ENCODE measurements around the gene GRAP2.
"Not testable (repeated sequence)": the region's sequence is repeated elsewhere in the genome, so short reads cannot be mapped to it uniquely, and the experiment has no call there.

GRAP2 gene

GRCh38 chr22:39947220-39948216 lies 46.6 kb downstream of the GRAP2 start:
- no peak for DNase-seq

GRCh38 chr22:39949964-39950737 lies 49.3 kb downstream of the GRAP2 start:
- no peak for DNase-seq

DNA sequence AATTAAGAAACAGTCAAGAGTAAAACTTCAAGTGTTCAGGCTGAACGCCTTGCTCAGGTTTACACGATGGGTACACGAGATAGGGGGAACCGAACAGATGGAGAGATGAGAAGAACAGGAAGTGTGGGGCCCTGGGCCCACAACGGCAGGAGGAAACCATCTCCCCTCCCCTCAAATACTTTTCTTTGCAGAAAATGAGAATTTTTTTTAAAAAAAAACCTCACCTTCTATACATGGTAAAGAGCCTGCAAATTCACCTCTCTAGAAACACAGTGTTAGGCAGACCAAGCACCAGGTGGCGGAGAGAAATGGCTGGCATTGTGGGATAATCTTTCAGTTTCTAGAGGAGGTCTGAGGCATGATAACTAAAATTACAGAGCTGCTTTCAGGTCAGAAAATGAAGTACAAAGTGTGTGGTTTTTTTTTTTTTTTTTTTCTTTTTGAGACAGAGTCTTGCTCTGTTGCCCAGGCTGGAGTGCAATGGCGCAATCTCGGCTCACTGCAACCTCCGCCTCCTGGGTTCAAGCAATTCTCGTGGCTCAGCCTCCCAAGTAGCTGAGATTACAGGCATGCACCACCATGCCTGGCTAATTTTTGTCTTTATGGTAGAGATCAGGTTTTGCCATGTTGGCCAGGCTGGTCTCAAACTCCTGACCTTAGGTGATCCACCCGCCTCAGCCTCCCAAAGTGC lies 50.9 kb downstream of the GRAP2 start:
- DNase-seq, result not testable (repeated sequence)

DNA sequence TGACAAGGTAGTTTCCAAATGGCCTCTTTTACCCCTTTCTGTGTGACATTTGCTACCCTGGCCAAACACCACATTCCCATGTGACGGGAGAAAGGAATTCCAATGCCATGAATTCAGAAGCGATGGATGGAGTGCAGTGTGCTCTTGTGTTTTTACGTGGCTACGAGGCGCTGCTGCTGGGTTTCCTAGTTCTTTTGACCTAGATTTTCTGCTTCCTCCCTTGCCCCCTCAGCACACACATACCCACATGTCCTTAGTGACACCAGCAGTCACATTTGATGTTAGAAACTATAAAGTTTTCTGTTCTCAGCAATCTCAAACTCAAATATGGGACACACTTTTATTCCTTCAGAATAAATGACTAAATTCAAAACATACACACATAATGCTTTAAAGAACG lies 51.5 kb downstream of the GRAP2 start:
- DNase-seq, result no peak

DNA sequence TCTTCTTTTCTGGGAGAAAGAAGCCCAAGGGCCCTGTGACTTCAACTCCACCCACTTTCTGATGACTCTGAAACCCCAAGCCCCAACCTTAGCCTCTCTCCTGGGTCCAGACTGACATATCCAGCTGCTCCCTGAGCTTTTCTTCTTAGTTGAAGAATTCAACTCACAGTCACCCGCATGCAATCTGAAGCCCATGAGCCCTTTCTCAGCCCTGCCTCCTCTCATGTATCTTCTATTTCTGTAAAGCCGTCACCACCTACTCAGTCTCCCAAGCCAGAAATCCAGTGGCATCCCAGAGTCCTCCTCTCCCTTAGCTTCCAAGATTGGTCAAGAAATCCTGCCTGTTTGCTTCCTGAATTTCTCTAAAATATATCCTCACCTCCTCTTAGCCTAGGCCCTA lies 52.2 kb downstream of the GRAP2 start:
- DNase-seq, result no peak

- DNase-seq, result no peak
Measured at GRCh38 chr22:39954584-39955055, 53.7 kb downstream of the GRAP2 start.

GRCh38 chr22:39955675-39956074 lies 54.8 kb downstream of the GRAP2 start:
- no peak for DNase-seq

GRCh38 chr22:39956932-39957664 lies 56.2 kb downstream of the GRAP2 start:
- DNase-seq, result no peak

GRCh38 chr22:39958009-39958711 lies 57.3 kb downstream of the GRAP2 start:
- DNase-seq, result no peak

- DNase-seq, result no peak
Measured at GRCh38 chr22:39958949-39959639, 58.2 kb downstream of the GRAP2 start.

GRCh38 chr22:39959640-39960447 lies 59.0 kb downstream of the GRAP2 start, which contains the start of gene TMA7B:
TSS of gene TMA7B (plus strand) at chr22:39960397. CDS start at chr22:39964375, 3,978 bp downstream.
- no peak for DNase-seq

- DNase-seq, result peak in 2 of 4 experiments; percentile 40
Measured at GRCh38 chr22:39960791-39961746, 60.2 kb downstream of the GRAP2 start.

DNA sequence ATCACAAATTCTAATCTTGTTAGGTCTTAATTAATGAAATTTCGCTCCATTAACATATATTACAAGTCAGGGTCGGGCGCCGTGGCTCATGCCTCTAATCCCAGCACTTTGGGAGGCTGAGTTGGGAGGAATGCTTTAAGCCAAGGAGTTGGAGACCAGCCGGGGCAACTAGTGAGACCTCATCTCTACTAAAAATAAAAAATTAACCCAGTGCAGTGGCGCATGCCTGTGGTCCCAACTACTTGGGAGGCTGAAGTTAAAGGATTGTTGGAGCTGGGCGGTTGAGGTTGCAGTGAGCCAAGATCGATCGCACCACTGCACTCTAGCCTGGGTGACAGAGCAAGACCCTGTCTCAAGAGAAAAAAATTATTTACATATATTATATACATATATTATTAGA lies 61.2 kb downstream of the GRAP2 start:
- no peak for DNase-seq

GRCh38 chr22:39965748-39966147 lies 64.9 kb downstream of the GRAP2 start:
- DNase-seq, result no peak

GRCh38 chr22:39966470-39966869 lies 65.6 kb downstream of the GRAP2 start:
- DNase-seq, result no peak

DNA sequence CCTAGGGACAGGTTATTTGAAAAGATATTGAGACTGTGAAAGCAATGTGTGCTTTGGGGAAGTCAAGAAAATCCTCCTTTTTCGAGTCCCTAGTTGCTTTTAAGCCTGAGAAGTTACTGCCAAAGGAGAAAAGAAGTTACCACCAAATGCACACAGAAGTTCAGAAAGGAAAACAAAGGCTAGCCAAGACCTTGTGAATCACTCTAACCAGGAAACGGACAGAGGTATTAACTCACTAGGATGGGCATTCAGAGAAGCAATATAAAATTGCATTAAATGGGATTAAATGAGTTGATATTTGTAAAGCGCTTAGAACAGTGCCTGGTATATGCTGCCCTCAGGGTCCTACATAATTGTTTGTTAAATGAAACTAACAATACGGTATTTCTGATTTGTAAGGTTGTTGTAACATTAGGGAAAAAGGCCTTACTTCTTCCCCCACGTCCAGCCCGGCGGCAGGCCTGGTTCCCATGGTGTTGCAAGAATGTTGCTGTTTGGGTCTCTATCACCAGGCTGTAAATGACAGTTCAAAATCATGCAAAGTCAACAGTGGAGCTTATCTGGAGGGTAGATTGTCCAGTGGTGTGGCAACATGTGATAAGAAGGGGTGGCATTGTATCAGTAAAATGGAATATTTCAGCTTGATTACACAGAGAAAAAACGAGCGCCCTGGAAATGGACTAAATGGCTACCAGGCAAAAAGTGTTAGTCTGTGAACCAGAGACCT lies 66.4 kb downstream of the GRAP2 start:
- no peak for DNase-seq

DNA sequence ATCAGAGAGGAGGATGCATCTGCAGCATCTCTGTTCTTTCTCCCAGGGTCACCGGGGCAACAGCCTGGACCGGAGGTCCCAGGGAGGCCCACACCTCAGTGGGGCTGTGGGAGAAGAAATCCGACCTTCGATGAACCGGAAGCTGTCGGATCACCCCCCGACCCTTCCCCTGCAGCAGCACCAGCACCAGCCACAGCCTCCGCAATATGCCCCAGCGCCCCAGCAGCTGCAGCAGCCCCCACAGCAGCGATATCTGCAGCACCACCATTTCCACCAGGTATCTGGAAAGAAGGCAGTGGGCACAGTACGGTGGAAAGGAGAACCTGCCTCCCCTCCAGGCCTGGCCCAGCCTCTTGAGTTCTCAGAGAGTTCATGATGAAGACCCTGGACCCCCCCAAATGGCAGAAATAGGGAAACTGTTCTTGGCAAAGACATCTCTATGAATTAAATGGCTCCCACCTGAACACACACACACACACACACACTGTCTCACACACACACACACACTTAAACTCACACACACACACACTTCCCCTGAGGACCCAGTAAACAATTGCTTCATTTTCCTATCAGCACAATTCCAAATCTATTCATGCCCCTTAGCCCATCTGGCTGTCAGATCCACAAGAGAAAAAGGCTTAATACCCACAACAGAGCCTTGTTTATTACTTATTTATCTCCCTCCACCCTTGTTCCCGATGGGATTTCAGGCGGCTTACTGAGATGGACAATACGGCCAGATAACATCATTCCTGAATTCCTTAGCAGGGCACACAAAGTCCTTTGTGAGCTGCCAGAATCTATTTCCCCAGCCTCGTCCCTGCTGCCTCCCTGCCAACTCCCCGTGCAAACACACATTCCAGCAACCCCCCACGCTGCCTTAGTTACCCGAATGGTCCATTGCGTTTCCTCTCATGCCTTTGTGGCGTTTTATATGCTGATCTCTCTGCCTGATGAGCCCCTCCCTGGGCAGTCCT lies 67.4 kb downstream of the GRAP2 start:
- no peak for DNase-seq

Measured in activated CD4-positive, CD25-positive, alpha-beta regulatory T cell (primary cell).